Hepatocyte (in vitro differentiated cells): ENCODE data around the gene AFAP1. TPM values are rescaled to one million over a fixed set of nuclear protein-coding genes. Genes with fewer than 3 reads are reported as not detected.

Experiments used
- DNase-seq: peaks from one replicate; pipeline ENCODE4 v3.0.0-alpha.2; 2016; ENCODE audit warnings: low spot score
- H2AFZ ChIP-seq: fragments of 200-600 bp; sonication (generic); 2 replicates; pipeline ENCODE4 v1.6.0; 2016; ENCODE audit warnings: antibody characterized with exemption, mild to moderate bottlenecking
- H3K27ac ChIP-seq: fragments of 200-600 bp; sonication (generic); 2 replicates; pipeline ENCODE4 v1.5.1; 2016; ENCODE audit warnings: mild to moderate bottlenecking
- H3K27me3 ChIP-seq: fragments of 200-600 bp; sonication (generic); 2 replicates; pipeline ENCODE4 v1.6.1; 2016
- H3K36me3 ChIP-seq: fragments of 200-600 bp; sonication (generic); replicated peaks from 2 replicates; pipeline ENCODE4 v1.5.1; 2016; ENCODE audit warnings: low read depth; ENCODE audit not compliant: insufficient read depth
- H3K4me1 ChIP-seq: fragments of 200-600 bp; sonication (generic); 2 replicates; pipeline ENCODE4 v1.5.1; 2016; ENCODE audit warnings: mild to moderate bottlenecking, moderate library complexity; ENCODE audit not compliant: insufficient read depth
- H3K4me2 ChIP-seq: fragments of 200-600 bp; sonication (generic); 2 replicates; pipeline ENCODE4 v1.6.0; 2016
- H3K4me3 ChIP-seq: fragments of 200-600 bp; sonication (generic); 2 replicates; pipeline ENCODE4 v1.5.1; 2016; ENCODE audit warnings: mild to moderate bottlenecking
- H3K79me2 ChIP-seq: fragments of 200-600 bp; sonication (generic); 2 replicates; pipeline ENCODE4 v1.6.0; 2017; ENCODE audit warnings: mild to moderate bottlenecking
- H3K9me2 ChIP-seq: fragments of 200-600 bp; sonication (generic); replicated peaks from 2 replicates; pipeline ENCODE4 v1.6.0; 2017; ENCODE audit warnings: mild to moderate bottlenecking; ENCODE audit not compliant: insufficient read depth
- H3K9me3 ChIP-seq: fragments of 200-600 bp; sonication (generic); 2 replicates; pipeline ENCODE4 v1.5.1; 2016; ENCODE audit warnings: low read depth, mild to moderate bottlenecking
- H4K20me1 ChIP-seq: fragments of 200-600 bp; sonication (generic); 2 replicates; pipeline ENCODE4 v1.6.0; 2016; ENCODE audit warnings: mild to moderate bottlenecking; ENCODE audit not compliant: insufficient read depth, poor library complexity, severe bottlenecking
- EZH2 ChIP-seq: fragments of 200-600 bp; sonication (generic); IDR thresholded peaks from 2 replicates; pipeline ENCODE4 v1.6.1; 2016; ENCODE audit warnings: antibody characterized with exemption, mild to moderate bottlenecking, borderline replicate concordance
- EZH2phosphoT487 ChIP-seq: fragments of 200-600 bp; sonication (generic); IDR thresholded peaks from one replicate; pipeline ENCODE4 v1.6.1; 2018; ENCODE audit warnings: antibody characterized with exemption, mild to moderate bottlenecking, low read depth, moderate library complexity; ENCODE audit not compliant: unreplicated experiment, severe bottlenecking
- WGBS: methylation state at CpG from one replicate; pipeline ENCODE4 v1.1.6; 2016; ENCODE audit warnings: low lambda C conversion rate; ENCODE audit errors: missing lambda C conversion rate; 5-methylcytosine and 5-hydroxymethylcytosine counted together
- polyA plus RNA-seq: library from polyadenylated mRNA; unstranded; fragments of >200 nt; fragmentation: Nextera tagmentation; extraction: Ambion mirVana; gene quantifications from 2 replicates; pipeline ENCODE4 v1.2.1, GENCODE V29; 2016
- total RNA-seq: library from RNA; depleted of rRNA; stranded (reverse); fragments of >200 nt; gene quantifications from 2 replicates; pipeline ENCODE4 v1.2.3, GENCODE V29; 2014
- TF ChIP-seq, protein P1 (sequence below): fragments of 200-600 bp; sonication (generic); IDR thresholded peaks from 2 replicates; pipeline ENCODE4 v1.5.1; 2016; ENCODE audit warnings: antibody characterized with exemption, mild to moderate bottlenecking; ENCODE audit not compliant: poor library complexity

The AFAP1 gene
- total and polyA plus RNA-seq, 2 experiments from 2014 or later: 9.3 to 16.2 TPM

DNA sequence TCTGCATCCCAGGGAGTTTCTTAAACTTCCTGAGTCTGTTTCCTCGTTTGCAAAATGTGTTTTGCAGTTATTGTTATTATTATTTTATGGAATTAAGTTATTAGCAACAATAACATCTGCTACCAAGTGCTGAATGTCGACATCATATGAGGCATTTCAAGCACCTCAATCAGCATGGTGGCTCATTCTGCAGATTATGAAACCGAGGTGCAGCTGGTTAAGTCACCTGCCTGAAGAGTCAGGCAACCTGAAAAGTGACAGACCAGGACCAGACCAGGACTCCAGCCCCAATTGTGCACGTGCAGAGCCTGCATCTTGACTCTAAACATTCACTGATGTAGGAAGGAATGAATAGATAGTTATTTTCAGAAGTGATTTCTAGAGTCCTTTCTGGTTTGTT lies 99.8 kb downstream of the AFAP1 start:
- no peak for DNase-seq
- Histone ChIP-seq H3K9me3 (no peaks in the 10 kb centered on the region), H3K27ac (no peak overlapping the region), H2AFZ (no peak overlapping the region), H3K4me1 (no peaks in the 10 kb centered on the region), H3K79me2 (peaks cover 3% of the 10 kb centered on the region), H4K20me1 (no peaks in the 10 kb centered on the region), H3K4me3 (no peak overlapping the region), H3K27me3 (no peaks in the 10 kb centered on the region), H3K9me2 (no peaks in the 10 kb centered on the region), H3K36me3 (no peaks in the 10 kb centered on the region), H3K4me2 (no peak overlapping the region)
- 83% methylated on average over 4 of the region's 4 CpGs for WGBS
- TF ChIP-seq EZH2 (no peak), EZH2phosphoT487 (no peak)
- TF ChIP-seq, protein P1, sequence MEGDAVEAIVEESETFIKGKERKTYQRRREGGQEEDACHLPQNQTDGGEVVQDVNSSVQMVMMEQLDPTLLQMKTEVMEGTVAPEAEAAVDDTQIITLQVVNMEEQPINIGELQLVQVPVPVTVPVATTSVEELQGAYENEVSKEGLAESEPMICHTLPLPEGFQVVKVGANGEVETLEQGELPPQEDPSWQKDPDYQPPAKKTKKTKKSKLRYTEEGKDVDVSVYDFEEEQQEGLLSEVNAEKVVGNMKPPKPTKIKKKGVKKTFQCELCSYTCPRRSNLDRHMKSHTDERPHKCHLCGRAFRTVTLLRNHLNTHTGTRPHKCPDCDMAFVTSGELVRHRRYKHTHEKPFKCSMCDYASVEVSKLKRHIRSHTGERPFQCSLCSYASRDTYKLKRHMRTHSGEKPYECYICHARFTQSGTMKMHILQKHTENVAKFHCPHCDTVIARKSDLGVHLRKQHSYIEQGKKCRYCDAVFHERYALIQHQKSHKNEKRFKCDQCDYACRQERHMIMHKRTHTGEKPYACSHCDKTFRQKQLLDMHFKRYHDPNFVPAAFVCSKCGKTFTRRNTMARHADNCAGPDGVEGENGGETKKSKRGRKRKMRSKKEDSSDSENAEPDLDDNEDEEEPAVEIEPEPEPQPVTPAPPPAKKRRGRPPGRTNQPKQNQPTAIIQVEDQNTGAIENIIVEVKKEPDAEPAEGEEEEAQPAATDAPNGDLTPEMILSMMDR: no peak

GRCh38 chr4:7838136-7838782 lies 101.4 kb downstream of the AFAP1 start:
- Histone ChIP-seq H3K9me2 (no peaks in the 10 kb centered on the region), H3K36me3 (no peaks in the 10 kb centered on the region), H3K79me2 (no peaks in the 10 kb centered on the region), H3K27ac (no peak overlapping the region), H4K20me1 (no peaks in the 10 kb centered on the region), H3K4me3 (no peak overlapping the region), H3K9me3 (no peaks in the 10 kb centered on the region), H3K4me1 (no peaks in the 10 kb centered on the region), H3K27me3 (no peaks in the 10 kb centered on the region), H3K4me2 (no peak overlapping the region), H2AFZ (no peak overlapping the region)
- TF ChIP-seq, protein P1: no peak
- 93% methylated on average over 13 of the region's 13 CpGs for WGBS
- DNase-seq: no peak

- Histone ChIP-seq H3K9me3 (no peaks in the 10 kb centered on the region), H3K4me1 (no peaks in the 10 kb centered on the region), H3K79me2 (no peaks in the 10 kb centered on the region), H3K27me3 (no peaks in the 10 kb centered on the region), H3K4me2 (no peak overlapping the region), H3K27ac (no peak overlapping the region), H2AFZ (no peak overlapping the region), H4K20me1 (no peaks in the 10 kb centered on the region), H3K4me3 (no peak overlapping the region), H3K36me3 (no peaks in the 10 kb centered on the region), H3K9me2 (no peaks in the 10 kb centered on the region)
- TF ChIP-seq EZH2phosphoT487 (no peak), EZH2 (no peak)
- TF ChIP-seq, protein P1: no peak
- 92% methylated on average over 6 of the region's 6 CpGs for WGBS
- DNase-seq: no peak
Measured at GRCh38 chr4:7837597-7838135, 102.0 kb downstream of the AFAP1 start.
